ENCODE results near the gene NGRN. TPM values are rescaled to one million over a fixed set of nuclear protein-coding genes. Genes with fewer than 3 reads are reported as not detected.

NGRN gene
- total RNA-seq, 1 donor: 67.2 TPM

- DNase-seq (ENCODE audit: low read depth): peak; percentile 50
- H3K4me3 ChIP-seq (ENCODE audit: low read depth, low read length): peak within 1 kb of the TSS; percentile 87
- no peak for TF ChIP-seq CTCF (IDR thresholded peaks at IDR 0.05; ENCODE audit: insufficient read depth, low read length)
Observed at GRCh38 chr15:90234096-90234988, 31.1 kb upstream of the NGRN start, which contains the start of gene GDPGP1. Gene GDPGP1, plus strand, starts transcription at chr15:90234209. Its CDS starts 6,700 bp downstream, at chr15:90240909.

- no peak overlapping the region for H3K4me3 ChIP-seq (ENCODE audit: low read depth, low read length)
- DNase-seq (ENCODE audit: low read depth): no peak
- TF ChIP-seq CTCF (IDR thresholded peaks at IDR 0.05; ENCODE audit: insufficient read depth, low read length): no peak
Observed at GRCh38 chr15:90239371-90239770, 26.1 kb upstream of the NGRN start.

GRCh38 chr15:90240856-90241255 is 24.6 kb upstream of the NGRN start:
- TF ChIP-seq CTCF (IDR thresholded peaks at IDR 0.05; ENCODE audit: insufficient read depth, low read length): no peak
- no peak overlapping the region for H3K4me3 ChIP-seq (ENCODE audit: low read depth, low read length)
- no peak for DNase-seq (ENCODE audit: low read depth)

- no peak overlapping the region for H3K4me3 ChIP-seq (ENCODE audit: low read depth, low read length)
- TF ChIP-seq CTCF (IDR thresholded peaks at IDR 0.05; ENCODE audit: insufficient read depth, low read length): no peak
- DNase-seq (ENCODE audit: low read depth): no peak
Observed at GRCh38 chr15:90241343-90242192, 23.9 kb upstream of the NGRN start.

- no peak overlapping the region for H3K4me3 ChIP-seq (ENCODE audit: low read depth, low read length)
- DNase-seq (ENCODE audit: low read depth): no peak
- no peak for TF ChIP-seq CTCF (IDR thresholded peaks at IDR 0.05; ENCODE audit: insufficient read depth, low read length)
Observed at GRCh38 chr15:90243943-90244639, 21.4 kb upstream of the NGRN start.

- no peak for TF ChIP-seq CTCF (IDR thresholded peaks at IDR 0.05; ENCODE audit: insufficient read depth, low read length)
- no peak overlapping the region for H3K4me3 ChIP-seq (ENCODE audit: low read depth, low read length)
- no peak for DNase-seq (ENCODE audit: low read depth)
Observed at GRCh38 chr15:90248789-90249202, 16.7 kb upstream of the NGRN start.
